Measurements from ENCODE around the gene PCDHA5.

Gene PCDHA5

DNA sequence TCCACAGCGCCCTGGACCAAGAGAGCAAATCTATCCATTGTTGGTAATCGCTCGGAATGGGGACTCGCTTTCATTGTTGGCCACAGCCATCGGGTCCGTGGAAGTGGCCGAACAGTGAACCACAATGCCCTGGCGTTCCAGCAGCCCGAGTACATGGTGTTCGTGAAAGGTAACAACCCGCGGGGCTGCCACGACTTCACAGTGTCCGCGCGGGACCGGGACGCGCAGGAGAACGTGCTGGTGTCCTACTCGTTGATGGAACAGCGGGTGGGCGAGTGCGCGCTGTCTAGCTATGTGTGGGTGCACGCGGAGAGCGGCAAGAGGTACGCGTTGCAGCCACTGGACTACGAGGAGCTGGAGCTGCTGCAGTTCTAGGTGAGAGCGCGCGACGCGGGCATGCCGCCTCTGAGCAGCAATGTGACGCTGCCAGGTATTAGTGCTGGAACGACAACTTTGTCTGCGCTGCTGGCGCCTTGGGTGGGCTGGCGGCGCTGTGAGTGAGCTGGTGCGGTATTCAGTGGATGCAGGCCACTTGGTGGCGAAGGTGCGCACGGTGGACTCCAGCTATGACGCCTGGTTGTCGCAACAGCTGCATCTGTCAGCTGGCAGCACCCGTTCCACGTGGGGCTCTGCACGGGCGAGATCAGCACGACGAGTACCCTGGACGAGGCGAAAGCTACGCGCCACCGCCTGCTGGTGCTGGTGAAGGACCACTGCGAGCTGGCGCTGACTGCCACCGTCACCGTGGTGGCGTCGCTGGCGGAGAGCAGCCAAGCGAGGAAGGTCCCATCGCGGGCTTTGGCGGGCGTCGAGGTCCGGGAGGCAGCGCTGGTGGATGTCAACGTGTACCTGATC lies 41.3 kb downstream of the PCDHA5 start:
- DNase-seq (ENCODE audit: low spot score): no peak

DNA sequence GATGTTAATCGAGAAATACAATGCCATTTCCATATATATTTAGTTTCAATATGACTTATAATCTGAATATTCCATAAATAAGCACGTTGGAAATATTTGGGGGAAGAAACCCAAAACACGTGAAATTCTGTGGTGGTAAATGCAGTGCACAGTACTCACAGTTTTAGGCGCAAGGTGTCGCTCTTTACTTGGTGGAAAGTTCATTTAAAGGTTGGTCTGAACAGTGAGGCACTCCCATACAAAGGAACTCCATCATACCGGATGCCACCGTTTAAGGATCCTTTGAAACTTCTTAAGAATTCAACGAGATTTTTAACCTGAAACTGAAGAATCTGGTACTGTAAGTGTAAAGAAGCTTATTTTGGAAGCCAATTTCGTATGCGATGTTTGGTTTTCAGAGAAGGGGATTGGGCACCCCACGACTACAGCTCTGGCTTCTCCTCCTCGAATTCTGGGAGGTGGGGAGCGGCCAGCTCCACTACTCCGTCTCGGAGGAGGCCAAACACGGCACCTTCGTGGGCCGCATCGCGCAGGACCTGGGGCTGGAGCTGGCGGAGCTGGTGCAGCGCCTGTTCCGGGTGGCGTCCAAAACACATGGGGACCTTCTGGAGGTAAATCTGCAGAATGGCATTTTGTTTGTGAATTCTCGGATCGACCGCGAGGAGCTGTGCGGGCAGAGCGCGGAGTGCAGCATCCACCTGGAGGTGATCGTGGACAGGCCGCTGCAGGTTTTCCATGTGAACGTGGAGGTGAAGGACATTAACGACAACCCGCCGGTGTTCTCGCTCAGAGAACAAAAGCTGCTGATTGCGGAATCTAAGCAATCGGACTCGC lies 47.5 kb downstream of the PCDHA5 start, which contains the start of gene PCDHA11:
Gene PCDHA11 (plus strand): TSS at position 237 of the 834 bp plus-strand sequence. CDS start 147 bp downstream, at position 384.
- no peak for DNase-seq (ENCODE audit: low spot score)

DNA sequence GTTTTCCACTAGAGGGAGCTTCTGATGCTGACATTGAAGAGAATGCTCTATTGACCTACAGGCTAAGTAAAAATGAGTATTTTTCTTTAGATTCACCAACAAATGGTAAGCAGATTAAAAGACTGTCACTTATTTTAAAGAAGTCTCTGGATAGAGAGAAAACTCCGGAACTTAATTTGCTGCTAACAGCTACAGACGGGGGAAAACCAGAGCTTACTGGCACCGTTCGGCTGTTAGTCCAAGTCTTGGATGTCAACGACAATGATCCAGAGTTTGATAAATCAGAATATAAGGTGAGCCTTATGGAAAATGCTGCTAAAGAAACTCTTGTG lies 48.1 kb downstream of the PCDHA5 start:
- DNase-seq (ENCODE audit: low spot score): no peak

DNA sequence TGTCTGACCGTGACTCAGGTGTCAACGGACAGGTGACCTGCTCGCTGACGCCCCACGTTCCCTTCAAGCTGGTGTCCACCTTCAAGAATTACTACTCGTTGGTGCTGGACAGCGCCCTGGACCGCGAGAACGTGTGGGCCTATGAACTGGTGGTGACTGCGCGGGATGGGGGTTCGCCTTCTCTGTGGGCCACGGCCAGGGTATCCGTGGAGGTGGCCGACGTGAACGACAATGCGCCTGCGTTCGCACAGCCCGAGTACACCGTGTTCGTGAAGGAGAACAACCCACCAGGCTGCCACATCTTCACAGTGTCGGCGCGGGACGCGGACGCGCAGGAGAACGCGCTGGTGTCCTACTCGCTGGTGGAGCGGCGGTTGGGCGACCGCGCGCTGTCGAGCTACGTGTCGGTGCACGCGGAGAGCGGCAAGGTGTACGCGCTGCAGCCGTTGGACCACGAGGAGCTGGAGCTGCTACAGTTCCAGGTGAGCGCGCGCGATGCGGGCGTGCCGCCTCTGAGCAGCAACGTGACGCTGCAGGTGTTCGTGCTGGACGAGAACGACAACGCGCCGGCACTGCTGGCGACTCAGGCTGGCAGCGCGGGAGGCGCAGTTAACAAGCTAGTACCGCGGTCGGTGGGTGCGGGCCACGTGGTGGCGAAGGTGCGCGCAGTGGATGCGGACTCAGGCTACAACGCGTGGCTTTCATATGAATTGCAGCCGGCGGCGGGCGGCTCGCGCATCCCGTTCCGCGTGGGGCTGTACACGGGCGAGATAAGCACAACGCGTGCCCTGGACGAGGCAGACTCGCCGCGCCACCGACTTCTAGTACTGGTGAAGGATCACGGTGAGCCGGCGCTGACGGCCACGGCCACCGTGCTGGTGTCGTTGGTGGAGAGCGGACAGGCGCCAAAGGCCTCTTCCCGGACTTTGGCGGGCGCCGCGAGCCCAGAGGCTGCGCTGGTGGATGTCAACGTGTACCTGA lies 49.1 kb downstream of the PCDHA5 start:
- no peak for DNase-seq (ENCODE audit: low spot score)
